LHCN-M2 (cell line): ENCODE data around the gene ZMIZ1. TPM values are rescaled to one million over a fixed set of nuclear protein-coding genes. Genes with fewer than 3 reads are reported as not detected.

ENCODE experiments used
- DNase-seq: peaks from one replicate; pipeline ENCODE4 v3.0.0-alpha.2; 2012; ENCODE audit warnings: low read depth
- total RNA-seq: library from RNA; depleted of rRNA; stranded (reverse); fragments of >200 nt; gene quantifications from 2 replicates; pipeline ENCODE4 v1.2.3, GENCODE V29; 2014

ZMIZ1 gene
- total RNA-seq, 1 experiment from 2014 or later = 12.5 TPM

DNA sequence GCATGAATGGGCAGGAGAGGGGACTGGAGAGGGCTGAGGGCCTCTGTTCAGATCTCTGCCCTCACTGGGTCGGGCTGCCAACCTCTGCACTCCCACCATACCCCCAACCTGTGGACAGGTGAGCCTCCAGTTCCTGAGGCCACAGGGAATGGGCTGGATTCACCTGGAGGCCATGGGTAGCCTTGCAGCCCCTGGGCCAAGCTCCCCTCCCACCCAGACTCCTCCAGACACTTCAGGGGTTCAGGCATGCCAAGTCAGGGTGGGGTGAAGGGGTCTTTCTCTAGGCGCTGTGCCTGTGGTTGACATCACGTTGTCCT lies 80.5 kb downstream of the ZMIZ1 start:
- DNase-seq = no peak

- peak; percentile 84 for DNase-seq
Measured at GRCh38 chr10:79149662-79150443, 81.1 kb downstream of the ZMIZ1 start.

GRCh38 chr10:79150444-79150754 lies 81.6 kb downstream of the ZMIZ1 start:
- no peak for DNase-seq

- DNase-seq = no peak
Measured at GRCh38 chr10:79152423-79152817, 83.7 kb downstream of the ZMIZ1 start.

DNA sequence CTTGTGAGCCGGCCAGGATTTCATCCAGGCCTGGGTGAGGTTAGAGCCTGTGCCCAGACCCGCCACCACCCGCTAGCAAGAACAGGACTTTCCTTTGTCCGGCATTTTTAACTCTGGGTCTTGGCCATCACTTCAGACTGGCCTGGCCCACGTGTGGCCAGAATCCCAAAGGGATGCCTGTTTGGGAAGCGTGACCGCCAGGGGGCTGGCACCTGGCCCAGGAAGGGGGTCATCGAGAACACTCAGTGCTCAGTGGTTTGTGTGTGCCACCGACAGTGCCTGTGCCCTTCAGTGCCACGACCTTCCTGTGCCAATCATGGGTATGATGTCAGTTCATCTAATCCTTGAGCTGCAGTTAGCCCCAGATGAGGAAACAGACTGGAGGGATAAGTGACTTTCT lies 85.0 kb downstream of the ZMIZ1 start:
- DNase-seq = no peak

- DNase-seq = peak; percentile 62
Measured at GRCh38 chr10:79155301-79156081, 86.7 kb downstream of the ZMIZ1 start.

DNA sequence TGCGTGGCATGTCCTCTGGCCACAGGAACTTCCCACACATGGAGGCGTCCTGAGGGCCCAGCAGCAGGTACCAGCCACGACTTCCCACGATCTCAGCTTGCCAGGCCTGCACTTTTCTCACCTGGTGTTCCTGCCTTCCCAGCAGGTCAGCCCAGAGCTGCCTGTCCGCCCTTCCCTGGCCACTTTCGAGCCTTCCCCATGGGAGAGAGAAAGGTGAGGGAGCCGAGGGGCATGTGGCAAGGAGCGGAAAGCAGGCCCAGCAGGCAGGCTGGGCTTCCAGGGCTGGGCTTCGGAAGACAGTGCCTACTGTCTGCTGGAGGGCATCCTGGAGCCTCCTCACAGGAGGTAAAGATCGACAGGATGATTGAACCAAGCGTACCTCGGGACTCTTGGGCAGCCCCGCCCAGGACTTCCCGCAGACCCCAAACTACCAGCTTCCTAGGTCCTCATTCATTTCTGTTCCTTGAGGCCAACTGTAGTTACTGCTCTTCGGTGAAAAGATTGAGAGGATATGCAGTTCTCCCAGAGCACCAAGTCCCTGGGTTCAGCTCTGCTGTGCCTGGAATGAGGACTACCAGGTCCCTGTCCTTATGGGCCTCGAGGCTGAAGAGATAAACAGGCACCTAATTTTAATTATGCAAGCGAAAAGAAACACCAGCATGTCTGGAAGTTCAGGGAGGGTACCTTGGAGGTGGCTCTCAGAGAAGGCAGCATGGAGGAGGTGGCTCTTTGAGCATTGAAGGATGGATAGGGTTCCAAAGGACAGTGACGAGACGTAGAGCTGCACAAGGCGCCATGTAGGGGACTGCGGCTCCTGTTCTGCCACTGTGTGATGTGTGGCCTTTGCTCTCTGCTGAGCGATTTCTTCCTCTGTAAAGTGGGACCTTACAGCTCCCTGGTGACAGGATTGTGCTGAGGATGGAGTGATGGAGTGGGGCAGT lies 87.8 kb downstream of the ZMIZ1 start:
- no peak for DNase-seq

DNA sequence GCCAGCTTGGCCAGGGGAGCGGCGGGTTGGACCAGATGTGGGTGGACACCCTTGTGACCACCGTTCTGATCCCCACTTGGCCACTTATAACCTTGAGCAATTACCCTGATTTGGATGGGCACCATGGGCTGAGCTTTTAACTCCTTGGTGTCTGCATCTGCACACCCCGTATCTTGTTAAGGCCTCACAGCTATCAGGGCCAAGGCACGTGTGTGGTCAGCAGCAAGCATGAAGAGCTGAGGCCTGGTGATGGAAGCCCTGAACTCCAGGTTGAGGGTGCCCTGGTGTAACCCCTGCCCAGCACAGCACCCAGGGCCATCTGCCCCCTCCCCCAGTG lies 89.2 kb downstream of the ZMIZ1 start:
- DNase-seq = no peak

DNA sequence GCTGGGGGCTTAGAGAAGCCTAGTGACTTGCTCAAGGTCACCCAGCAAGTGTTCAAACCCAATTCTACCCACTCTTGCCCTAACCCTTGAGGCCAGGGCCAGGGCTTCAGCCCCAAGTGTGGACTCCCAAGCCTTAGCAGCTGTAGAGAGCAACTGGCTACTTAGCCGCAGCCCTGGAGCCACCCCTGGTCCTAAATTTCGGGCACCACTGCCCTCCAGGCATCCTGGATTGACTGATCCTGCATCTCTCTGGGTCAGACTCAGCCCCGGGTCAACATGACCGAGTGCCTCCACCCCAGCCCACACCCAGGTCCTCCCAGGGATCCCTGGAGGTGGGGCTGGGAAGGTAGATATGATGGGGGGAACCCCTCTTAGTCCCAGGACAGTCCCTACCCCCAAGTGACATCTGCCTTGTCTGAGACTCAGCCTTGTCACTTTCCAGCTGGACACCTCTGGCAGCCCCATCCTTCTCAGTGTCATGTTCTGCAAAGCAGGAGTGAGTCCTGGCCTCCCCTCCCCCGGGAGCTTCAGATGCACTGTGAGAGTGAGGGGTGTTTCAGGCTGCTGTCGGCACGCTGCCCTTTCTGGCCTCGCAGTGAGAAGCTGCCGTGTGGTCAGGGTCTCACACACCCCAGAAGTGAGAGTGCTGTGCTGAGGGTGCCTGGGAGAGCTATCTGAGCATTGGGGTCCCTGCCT lies 89.8 kb downstream of the ZMIZ1 start:
- no peak for DNase-seq

DNA sequence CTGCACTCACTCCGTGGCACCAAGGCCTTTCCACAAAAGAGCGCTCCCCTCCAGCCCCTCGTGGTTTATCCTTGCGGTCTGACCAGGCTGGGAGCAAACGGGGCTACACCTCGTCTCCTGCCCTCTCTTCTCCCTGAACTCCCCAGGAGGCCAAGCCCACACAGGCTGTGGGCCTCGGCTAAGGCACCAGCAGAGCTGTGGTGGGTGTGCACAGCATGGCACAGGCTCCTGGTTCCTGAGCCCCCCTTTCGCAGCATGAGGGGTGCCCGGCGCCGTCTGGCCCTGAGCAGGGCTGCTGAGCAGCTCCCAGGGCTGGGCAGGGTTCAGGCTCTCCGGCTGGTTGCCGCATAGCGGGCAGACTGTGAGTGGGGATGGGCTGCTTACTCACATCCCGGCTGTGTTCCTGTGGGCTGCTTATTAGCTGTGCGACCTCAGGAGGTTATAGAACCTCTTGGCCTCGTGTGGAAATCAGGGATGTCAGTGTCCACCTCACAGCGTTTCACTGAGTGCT lies 90.4 kb downstream of the ZMIZ1 start:
- DNase-seq = peak; percentile 93

- DNase-seq = peak; percentile 71
Measured at GRCh38 chr10:79159785-79160184, 91.0 kb downstream of the ZMIZ1 start.

GRCh38 chr10:79160191-79160590 lies 91.4 kb downstream of the ZMIZ1 start:
- no peak for DNase-seq

DNA sequence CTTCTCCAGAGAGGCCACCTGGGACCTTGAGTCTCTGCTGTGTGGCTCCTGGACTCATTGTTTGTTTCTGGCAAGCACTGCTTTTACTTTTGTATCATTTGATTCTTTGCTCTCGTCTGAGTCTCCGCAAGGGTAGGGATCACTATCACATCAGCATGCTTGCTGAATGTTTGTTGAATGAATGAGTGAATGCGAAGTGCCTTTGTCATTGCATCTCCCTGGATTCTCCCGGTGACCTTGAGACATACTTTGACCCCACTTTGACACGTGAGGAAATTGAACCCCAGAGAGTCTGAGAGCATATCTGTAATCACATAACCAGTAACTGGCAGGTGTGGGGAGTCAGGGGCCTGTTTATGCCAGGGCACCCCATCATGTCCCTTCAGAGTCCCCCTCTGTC lies 92.8 kb downstream of the ZMIZ1 start:
- no peak for DNase-seq

GRCh38 chr10:79162022-79162421 lies 93.3 kb downstream of the ZMIZ1 start:
- DNase-seq = no peak

- peak; percentile 47 for DNase-seq
Measured at GRCh38 chr10:79162861-79163665, 94.3 kb downstream of the ZMIZ1 start.

- no peak for DNase-seq
Measured at GRCh38 chr10:79163666-79163975, 94.9 kb downstream of the ZMIZ1 start.

DNA sequence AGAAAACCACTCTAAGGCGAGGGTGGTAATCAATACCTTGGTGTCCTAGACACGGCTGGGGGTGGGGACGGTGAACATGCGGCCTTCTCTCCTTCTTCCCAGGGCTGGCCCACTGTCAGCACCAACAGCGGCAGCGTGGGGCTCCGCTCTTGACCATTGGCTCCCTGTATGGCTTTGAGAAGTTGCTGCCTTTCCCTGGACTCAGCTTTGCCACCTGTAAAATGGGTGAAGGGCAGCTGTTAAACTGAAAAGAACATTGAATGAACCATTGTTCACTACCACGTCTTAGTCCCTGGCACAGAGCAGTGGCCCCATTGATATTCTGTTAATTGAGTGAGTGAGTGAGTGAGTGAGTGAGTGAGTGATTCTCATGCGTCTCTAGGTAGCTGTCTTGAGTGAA lies 95.3 kb downstream of the ZMIZ1 start:
- no peak for DNase-seq

- no peak for DNase-seq
Measured at GRCh38 chr10:79165070-79165778, 96.5 kb downstream of the ZMIZ1 start.

- no peak for DNase-seq
Measured at GRCh38 chr10:79166312-79166721, 97.6 kb downstream of the ZMIZ1 start.

DNA sequence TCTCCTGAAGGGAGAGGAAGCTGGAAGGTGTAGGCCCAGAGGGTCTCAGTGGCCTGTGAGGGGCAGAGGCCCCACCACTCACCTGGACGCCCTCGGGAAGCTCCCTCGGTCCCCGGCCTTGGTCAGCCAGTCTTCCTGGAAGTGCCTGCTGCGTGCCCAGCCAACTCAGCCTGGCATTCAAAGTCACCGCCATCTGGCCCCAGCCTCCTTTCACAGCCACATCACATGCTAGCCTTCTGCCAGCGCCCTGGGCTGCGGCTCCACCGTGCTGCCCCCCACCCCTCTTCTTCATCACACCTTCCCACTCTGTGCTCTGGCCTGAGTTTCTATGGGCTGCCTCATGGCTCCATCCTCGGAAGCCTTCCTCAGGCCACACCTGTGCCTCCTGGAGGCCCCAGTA lies 98.0 kb downstream of the ZMIZ1 start:
- DNase-seq = no peak
